ENCODE results near the gene DHRS7B.

The DHRS7B gene

DNA sequence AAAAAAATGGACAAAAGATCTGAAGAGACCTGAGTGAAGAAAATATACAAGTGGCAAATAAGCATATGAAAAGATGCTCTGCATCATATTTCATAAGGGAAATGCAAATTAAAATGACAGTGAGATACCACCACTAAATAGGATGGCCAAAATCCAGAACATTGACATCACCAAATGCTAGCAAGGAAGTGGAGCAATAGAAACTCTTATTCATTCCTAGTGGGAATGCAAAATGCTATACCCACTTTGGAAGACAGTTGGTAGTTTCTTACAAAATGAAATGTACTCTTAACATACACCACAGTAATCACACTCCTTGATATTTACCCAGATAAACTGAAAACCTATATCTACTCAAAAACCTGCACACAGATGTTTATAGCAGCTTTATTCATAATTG is 33.6 kb downstream of the DHRS7B start:
- no peak for FAIRE-seq

DNA sequence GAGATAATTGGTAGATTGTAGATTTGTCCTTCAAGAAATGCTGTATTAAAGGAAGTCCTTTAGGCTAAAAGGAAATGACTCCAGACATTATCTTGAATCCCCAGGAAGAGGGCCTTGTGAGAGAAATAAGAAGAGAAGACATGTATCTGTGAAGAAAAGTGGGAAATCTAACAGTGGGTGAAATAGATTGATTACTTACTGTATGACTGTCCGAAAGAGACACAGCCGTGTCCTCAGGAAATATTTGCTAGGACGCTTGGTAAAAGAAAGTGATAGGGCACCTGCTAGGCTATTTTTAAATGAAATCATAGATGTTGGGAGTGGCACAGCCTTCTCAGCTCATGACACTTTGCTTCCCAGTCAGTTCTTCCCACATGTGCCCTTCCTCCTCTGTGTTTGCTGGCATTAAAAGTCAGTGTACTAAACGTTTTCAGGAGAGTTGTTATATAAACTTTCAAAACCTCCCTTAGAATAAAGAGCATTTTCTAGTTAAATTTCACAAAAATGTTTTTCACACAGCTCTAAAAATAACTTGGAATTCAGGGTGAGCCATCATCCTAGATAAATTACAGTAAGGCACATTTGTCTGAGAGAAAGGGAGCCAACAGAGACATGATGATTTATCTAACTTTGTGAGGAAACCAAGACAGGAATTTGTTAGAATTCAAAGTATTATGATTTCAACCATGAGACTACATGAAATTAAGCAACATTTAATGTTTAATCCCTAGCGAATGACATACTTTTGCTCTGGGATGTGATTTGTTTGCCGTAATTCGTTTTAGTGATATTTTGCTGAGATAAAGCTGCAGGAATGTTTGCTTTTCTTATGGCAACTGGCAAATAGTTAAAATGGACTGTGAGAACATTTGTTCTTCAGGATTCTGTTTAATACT is 35.0 kb downstream of the DHRS7B start:
- no peak for FAIRE-seq

DNA sequence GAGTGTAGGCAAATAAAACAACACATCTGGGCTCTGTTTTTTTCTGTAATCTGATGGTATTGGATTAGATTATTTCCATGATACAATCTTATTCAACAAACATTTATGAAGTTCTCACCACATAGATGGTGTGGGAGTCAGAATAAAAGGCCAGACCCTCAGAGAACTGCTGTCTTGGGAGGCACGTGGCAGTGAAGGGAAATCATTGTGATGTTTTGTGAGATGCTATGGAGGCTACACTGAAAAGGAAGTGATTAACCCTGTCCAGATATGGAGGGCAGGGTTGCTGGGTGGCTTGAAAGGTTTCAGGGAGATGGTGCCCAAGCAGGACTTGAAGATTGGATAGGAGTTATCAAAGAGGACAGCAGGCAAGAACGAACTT is 35.6 kb downstream of the DHRS7B start:
- FAIRE-seq: no peak

GRCh38 chr17:21163101-21163500 is 36.3 kb downstream of the DHRS7B start:
- FAIRE-seq: no peak

DNA sequence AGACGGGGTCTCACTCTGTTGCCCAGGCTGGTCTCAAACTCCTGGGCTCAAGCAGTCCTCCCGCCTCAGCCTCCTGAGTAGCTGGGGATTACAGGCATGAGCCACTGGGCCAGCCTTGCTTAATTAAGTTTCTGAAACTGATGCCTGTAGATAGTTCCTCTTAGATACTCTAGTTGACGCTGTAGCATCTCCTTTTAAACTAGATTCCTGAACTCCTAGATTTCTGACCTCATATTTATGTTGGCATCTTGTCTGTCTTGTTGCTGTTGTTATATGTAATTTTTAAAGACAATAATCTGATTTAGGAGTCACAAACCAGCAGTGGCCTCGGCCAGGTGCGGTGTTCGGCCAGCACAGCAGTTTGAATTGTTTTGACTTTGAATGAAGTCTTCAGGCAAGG is 37.5 kb downstream of the DHRS7B start:
- no peak for FAIRE-seq

DNA sequence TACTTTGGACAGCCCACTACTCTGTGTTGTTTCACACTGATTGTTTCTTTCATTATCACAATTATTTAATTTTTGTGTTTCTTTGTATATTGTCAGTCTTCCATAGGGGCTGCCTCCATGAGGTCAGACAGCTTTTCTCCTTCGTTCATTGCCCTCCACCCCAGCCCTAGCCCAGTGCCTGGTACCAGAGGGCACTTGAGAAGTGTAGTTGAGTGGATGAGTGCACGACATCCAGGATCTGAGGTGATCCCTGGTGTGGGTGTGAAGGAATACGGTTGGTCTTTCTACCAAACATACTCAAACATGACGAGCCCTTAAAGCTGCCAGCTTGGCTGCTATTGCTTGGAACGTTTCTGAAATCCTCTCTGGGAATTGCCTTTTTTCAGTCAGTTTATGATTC is 37.9 kb downstream of the DHRS7B start:
- no peak for FAIRE-seq

DNA sequence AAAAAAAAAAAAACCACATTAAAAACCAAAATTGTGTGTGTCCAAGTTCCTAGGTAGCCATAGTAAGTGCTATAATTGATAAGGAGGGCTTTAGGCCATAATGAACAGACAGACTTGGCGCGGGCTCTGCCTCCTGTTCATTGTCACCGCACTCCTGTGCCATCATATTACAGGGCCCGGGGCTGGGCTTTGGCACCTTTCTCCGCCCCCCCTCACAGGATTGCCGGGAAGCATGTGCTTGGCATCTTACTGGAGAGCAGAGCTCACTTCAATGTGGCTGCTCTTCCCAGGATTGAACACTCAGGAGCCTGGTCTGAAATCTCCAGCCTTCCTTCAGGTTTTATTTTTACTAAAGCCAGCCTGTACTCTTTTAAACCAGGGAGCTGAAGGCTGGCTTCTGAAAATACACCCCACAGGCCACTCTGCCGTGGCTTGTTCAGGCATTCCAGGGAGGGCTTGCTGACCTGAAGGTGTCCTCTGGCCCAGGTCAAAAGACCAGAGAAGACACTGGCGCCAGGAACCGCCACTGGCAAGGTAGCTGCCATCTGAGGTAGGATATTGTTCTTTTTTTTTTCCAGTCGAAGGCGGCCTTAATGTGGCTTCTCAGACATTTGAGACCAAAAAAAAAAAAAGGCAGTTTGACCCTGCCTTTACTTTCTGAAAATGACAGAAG is 39.3 kb downstream of the DHRS7B start:
- FAIRE-seq: no peak

DNA sequence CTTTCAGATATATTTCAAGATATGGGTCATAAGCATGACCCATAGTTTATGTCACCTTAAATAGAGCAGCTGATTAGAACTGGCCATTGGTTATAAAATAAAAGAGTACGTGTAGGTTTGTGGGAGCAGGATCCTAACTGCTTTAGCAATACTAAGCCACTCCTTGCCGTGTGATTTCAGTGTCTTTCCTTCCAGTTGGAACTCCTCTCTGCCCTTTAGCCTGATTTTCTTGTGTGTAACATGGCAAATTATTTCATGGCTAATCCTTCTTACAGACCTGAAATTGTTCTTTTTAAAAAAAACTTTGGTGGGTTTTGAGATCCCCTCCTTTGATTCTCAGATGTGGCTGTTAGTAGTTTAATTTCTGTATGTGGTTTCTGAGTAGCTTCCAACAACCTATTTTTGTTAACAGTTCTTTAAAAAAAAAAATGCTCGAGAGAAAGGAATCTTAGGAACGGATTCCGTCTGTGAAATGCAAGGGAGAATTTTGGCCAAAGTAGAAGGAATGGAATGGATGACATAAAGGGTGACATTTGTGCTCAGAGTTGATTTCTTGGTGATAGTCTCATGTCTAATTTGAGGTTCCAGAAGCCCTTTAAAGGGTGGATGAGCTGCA is 39.9 kb downstream of the DHRS7B start:
- FAIRE-seq: no peak

GRCh38 chr17:21167303-21167702 is 40.5 kb downstream of the DHRS7B start:
- FAIRE-seq: no peak

- no peak for FAIRE-seq
These were observed 41.7 kb downstream of the DHRS7B start for GRCh38 chr17:21168555-21168865.

- FAIRE-seq: no peak
These were observed 42.7 kb downstream of the DHRS7B start for GRCh38 chr17:21169496-21169895.

DNA sequence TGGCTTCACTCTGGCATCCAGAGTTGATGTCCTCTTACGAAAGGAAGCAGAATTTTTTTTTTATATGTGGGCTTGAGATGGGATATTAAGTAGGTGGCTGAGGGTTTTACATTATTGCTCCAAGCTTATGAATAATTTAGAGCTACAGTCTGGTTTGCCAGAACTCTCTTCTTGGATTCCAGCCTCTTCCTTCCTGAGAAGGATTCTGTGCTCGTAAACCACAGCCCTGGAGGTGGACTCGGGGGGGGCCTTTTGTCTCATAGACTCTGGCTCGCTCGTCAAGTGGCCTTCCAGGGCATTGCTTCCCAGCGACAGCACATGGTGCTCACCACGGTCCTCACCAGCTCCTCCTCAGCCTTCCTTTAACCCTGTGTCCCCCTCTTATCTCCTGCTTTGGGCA is 44.0 kb downstream of the DHRS7B start:
- no peak for FAIRE-seq

GRCh38 chr17:21171309-21171922 is 44.7 kb downstream of the DHRS7B start:
- FAIRE-seq: no peak

GRCh38 chr17:21171970-21172510 is 45.3 kb downstream of the DHRS7B start:
- FAIRE-seq: no peak

DNA sequence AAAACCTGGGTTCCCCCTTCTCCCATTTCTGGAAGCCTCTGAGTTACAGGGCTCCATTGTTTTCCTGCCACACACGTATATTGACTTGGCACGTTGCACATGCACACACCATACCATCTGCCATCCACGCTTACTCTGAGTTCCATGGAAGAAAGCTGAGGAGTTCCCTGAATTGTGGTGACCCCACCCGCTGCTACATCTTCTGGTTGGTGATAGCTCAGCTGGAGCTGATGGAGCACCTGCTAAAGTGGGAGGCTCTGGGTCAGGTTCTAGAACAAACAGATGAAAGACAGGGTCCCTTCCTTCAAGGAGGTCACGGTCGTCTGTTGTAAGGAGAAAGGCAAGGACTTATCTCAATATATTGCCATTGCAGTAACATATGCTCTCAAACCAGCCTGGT is 46.1 kb downstream of the DHRS7B start:
- FAIRE-seq: no peak

DNA sequence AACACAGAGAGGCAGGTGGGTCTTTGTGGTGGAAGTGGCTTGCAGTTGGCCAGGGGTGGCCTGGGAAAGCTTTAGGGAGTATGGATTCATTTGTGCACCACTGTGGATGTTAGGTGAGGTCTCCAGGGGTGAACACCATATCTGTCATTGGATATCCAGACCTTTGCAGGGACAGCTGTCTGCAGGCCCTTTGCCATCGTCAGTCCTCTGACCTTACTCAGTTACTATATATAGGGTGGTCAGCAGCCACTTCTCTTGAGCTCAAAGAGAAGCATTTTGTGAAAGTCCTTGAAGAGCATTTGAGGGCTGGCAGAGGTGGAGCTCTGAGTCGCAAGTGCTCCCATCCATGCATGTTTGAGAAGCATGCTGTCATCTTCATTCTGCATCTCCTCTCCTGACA is 46.8 kb downstream of the DHRS7B start:
- no peak for FAIRE-seq

- FAIRE-seq: no peak
These were observed 47.4 kb downstream of the DHRS7B start for GRCh38 chr17:21174186-21174585.

GRCh38 chr17:21174713-21175112 is 47.9 kb downstream of the DHRS7B start:
- FAIRE-seq: no peak

GRCh38 chr17:21176773-21177395 is 50.1 kb downstream of the DHRS7B start:
- no peak for FAIRE-seq

DNA sequence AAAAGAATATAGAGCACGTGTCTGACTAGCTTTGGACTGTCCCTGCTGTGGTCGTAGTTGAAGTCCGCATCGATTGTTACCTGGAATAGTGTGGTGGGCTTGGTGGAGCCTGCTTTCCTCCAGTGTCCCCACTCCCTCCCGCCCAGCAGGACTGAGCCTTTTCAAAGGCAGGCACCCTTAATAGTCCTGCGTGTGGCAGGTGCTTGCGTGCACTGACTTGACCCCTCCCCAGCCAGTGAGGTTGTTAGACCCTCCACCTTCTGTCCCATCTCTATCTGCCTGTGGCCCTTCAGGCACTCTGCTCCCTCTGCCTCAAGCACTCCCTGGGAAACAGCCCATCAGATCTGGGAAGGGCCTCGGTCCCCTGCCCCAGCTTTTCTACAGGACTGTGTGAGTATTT is 50.6 kb downstream of the DHRS7B start:
- no peak for FAIRE-seq

GRCh38 chr17:21177854-21178600 is 51.3 kb downstream of the DHRS7B start:
- FAIRE-seq: no peak

DNA sequence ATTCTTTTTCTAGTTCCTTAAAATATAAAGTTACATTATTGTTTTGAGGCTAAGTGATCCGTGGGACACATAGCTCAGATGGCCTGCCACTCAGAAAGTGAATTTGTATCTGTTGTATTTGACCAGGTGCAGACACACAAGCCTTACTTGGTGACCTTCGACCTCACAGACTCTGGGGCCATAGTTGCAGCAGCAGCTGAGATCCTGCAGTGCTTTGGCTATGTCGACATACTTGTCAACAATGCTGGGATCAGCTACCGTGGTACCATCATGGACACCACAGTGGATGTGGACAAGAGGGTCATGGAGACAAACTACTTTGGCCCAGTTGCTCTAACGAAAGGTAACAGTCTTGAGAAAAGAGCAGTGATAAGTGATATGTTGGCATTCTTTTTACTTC is 56.7 kb downstream of the DHRS7B start:
- no peak for FAIRE-seq
